ENCODE measurements around the gene TRA2A.

TRA2A gene

DNA sequence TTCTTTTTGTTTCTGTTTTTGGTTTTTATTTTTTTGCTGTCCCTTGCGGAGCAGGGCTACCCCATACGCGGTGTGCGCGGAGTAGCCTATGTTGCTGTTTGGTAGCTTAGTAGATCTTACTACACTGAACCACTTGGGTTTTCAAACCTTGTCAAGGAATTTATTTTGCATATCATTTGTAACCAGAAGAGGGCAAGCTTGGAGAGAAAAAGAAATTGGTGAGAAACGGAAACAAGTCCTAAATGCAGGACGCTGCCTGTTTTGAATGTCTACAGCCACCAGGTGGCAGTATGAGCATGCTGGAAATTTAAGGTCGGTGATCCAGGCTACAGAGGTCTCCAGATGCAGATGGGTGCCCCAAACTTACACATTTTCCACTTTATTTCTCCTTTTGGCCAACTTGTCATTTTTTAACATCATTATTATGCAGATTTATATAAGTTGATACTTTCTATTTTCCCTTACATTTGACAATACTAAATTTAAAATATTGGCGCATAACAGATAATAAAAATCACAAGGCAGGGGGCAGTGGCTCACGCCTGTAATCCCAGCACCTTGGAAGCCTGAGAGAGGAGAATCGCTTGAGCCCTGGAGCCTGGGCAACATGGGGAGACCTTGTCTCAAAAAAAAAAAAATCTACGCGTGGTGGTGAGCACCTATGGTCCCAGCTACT lies 15.3 kb upstream of the TRA2A start:
- no peak overlapping the region for H4K12ac ChIP-seq (ENCODE audit: low read depth, low read length)
- no CpG with 5 or more reads among the region's 13 CpGs for WGBS (ENCODE audit: extremely low coverage, insufficient coverage, insufficient read length)
- no peak overlapping the region for H2BK12ac ChIP-seq (ENCODE audit: low read length)
- no peak overlapping the region for H3K4ac ChIP-seq (ENCODE audit: low read depth, low read length)
- no peak overlapping the region for H3K4me3 ChIP-seq (ENCODE audit: low read depth, low read length)
- H3K79me1 ChIP-seq (ENCODE audit: low read length), result no peaks in the 10 kb centered on the region
- H3K79me2 ChIP-seq (ENCODE audit: control insufficient read depth, insufficient read depth, low read length, poor library complexity), result no peaks in the 10 kb centered on the region
- H3K4me1 ChIP-seq (ENCODE audit: control insufficient read depth in 1 of 2, insufficient read depth in 2 of 2, low read length in 2 of 2), result no peaks in the 10 kb centered on the region
- no peaks in the 10 kb centered on the region for H3K27me3 ChIP-seq (ENCODE audit: insufficient read depth, low read length)
- H3K18ac ChIP-seq (ENCODE audit: low read length), result no peak overlapping the region
- H3K14ac ChIP-seq (ENCODE audit: low read length), result no peak overlapping the region
- no peak overlapping the region for H2AK5ac ChIP-seq (ENCODE audit: low read length)
- no peak overlapping the region for H3K23ac ChIP-seq (ENCODE audit: low read length)
- no peak overlapping the region for H3K4me2 ChIP-seq (ENCODE audit: low read length)
- no peaks in the 10 kb centered on the region for H3K9me3 ChIP-seq (ENCODE audit: insufficient read depth, low read depth, low read length)
- H4K8ac ChIP-seq (ENCODE audit: low read depth, low read length), result no peak overlapping the region
- H3K9ac ChIP-seq (ENCODE audit: low read length), result no peak overlapping the region
- H2AFZ ChIP-seq (ENCODE audit: insufficient read depth, low read length, poor library complexity), result no peak overlapping the region
- no peak overlapping the region for H3K27ac ChIP-seq (ENCODE audit: low read depth, low read length)
- H2BK120ac ChIP-seq (ENCODE audit: insufficient read depth, low read length, poor library complexity), result no peak overlapping the region
- peak; percentile 81 to 96 for DNase-seq
- H4K91ac ChIP-seq (ENCODE audit: low read depth, low read length), result no peak overlapping the region
- H3K36me3 ChIP-seq (ENCODE audit: control insufficient read depth in 1 of 2, insufficient read depth in 2 of 2, low read length in 2 of 2), result no peaks in the 10 kb centered on the region
- no peak overlapping the region for H2BK5ac ChIP-seq (ENCODE audit: low read depth, low read length, poor library complexity)

DNA sequence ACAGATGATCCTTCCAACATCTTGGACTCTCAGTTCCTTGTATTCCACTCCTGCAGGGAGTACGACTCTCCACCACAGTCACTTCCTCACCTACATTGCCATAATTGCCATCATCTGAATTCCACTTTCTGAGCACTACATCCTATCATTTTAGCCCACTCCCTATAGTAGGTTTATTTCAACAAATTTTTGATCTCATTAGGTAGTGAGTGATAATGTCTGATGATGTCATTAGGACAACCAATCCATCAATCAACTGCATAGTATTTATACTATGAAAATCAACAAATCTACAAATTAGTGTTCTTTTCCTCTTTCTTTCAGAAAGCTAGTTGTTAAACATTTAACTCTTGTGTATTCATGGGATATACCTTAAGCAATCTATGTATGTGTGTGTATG lies 13.7 kb upstream of the TRA2A start:
- H3K23ac ChIP-seq (ENCODE audit: low read length), result no peak overlapping the region
- H4K91ac ChIP-seq (ENCODE audit: low read depth, low read length), result no peak overlapping the region
- no peak for DNase-seq
- no peaks in the 10 kb centered on the region for H3K36me3 ChIP-seq (ENCODE audit: control insufficient read depth in 1 of 2, insufficient read depth in 2 of 2, low read length in 2 of 2)
- H4K12ac ChIP-seq (ENCODE audit: low read depth, low read length), result no peak overlapping the region
- no peak overlapping the region for H3K9ac ChIP-seq (ENCODE audit: low read length)
- no peaks in the 10 kb centered on the region for H3K4me1 ChIP-seq (ENCODE audit: control insufficient read depth in 1 of 2, insufficient read depth in 2 of 2, low read length in 2 of 2)
- H3K4me2 ChIP-seq (ENCODE audit: low read length), result no peak overlapping the region
- no peak overlapping the region for H2AFZ ChIP-seq (ENCODE audit: insufficient read depth, low read length, poor library complexity)
- H2BK5ac ChIP-seq (ENCODE audit: low read depth, low read length, poor library complexity), result no peak overlapping the region
- no peaks in the 10 kb centered on the region for H3K9me3 ChIP-seq (ENCODE audit: insufficient read depth, low read depth, low read length)
- no peaks in the 10 kb centered on the region for H3K79me1 ChIP-seq (ENCODE audit: low read length)
- H3K79me2 ChIP-seq (ENCODE audit: control insufficient read depth, insufficient read depth, low read length, poor library complexity), result no peaks in the 10 kb centered on the region
- H3K4me3 ChIP-seq (ENCODE audit: low read depth, low read length), result no peak overlapping the region
- no peak overlapping the region for H3K4ac ChIP-seq (ENCODE audit: low read depth, low read length)
- no CpG with 5 or more reads among the region's 1 CpG for WGBS (ENCODE audit: extremely low coverage, insufficient coverage, insufficient read length)
- H2BK12ac ChIP-seq (ENCODE audit: low read length), result no peak overlapping the region
- no peak overlapping the region for H3K14ac ChIP-seq (ENCODE audit: low read length)
- no peak overlapping the region for H2AK5ac ChIP-seq (ENCODE audit: low read length)
- no peak overlapping the region for H3K18ac ChIP-seq (ENCODE audit: low read length)
- H4K8ac ChIP-seq (ENCODE audit: low read depth, low read length), result no peak overlapping the region
- H3K27me3 ChIP-seq (ENCODE audit: insufficient read depth, low read length), result no peaks in the 10 kb centered on the region
- no peak overlapping the region for H3K27ac ChIP-seq (ENCODE audit: low read depth, low read length)
- no peak overlapping the region for H2BK120ac ChIP-seq (ENCODE audit: insufficient read depth, low read length, poor library complexity)

DNA sequence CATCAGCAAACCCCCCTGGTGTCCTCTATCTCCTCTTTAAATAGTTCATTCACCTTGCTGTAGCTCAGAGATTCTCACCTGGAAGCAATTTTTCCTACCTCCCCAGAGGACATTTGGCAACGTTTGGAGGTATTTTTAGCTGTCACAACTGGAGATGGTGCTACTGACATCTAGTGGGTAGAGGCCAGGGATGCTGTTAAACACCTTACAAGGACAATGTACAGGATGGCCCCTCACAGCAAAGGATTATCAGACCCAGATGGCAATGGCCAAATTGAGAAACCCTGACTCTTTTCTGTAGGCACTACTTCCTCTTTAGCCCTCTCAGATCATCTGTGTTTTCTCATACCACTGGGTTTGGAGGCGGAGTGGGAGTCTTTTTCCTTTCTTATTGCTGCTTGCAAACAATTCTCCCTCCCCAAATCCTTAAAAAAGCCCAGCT lies 13.2 kb upstream of the TRA2A start:
- no peak overlapping the region for H4K91ac ChIP-seq (ENCODE audit: low read depth, low read length)
- no peak overlapping the region for H3K4me3 ChIP-seq (ENCODE audit: low read depth, low read length)
- H3K14ac ChIP-seq (ENCODE audit: low read length), result no peak overlapping the region
- H2BK12ac ChIP-seq (ENCODE audit: low read length), result no peak overlapping the region
- H2BK120ac ChIP-seq (ENCODE audit: insufficient read depth, low read length, poor library complexity), result no peak overlapping the region
- H3K4ac ChIP-seq (ENCODE audit: low read depth, low read length), result no peak overlapping the region
- DNase-seq, result peak; percentile 20 to 75
- H3K18ac ChIP-seq (ENCODE audit: low read length), result no peak overlapping the region
- no peak overlapping the region for H3K27ac ChIP-seq (ENCODE audit: low read depth, low read length)
- no peaks in the 10 kb centered on the region for H3K79me1 ChIP-seq (ENCODE audit: low read length)
- no peaks in the 10 kb centered on the region for H3K36me3 ChIP-seq (ENCODE audit: control insufficient read depth in 1 of 2, insufficient read depth in 2 of 2, low read length in 2 of 2)
- no peak overlapping the region for H3K9ac ChIP-seq (ENCODE audit: low read length)
- no peak overlapping the region for H3K23ac ChIP-seq (ENCODE audit: low read length)
- H3K4me1 ChIP-seq (ENCODE audit: control insufficient read depth in 1 of 2, insufficient read depth in 2 of 2, low read length in 2 of 2), result no peaks in the 10 kb centered on the region
- no peak overlapping the region for H3K4me2 ChIP-seq (ENCODE audit: low read length)
- WGBS (ENCODE audit: extremely low coverage, insufficient coverage, insufficient read length), result no CpG with 5 or more reads among the region's 2 CpGs
- H2AFZ ChIP-seq (ENCODE audit: insufficient read depth, low read length, poor library complexity), result no peak overlapping the region
- no peak overlapping the region for H2BK5ac ChIP-seq (ENCODE audit: low read depth, low read length, poor library complexity)
- no peak overlapping the region for H2AK5ac ChIP-seq (ENCODE audit: low read length)
- H4K12ac ChIP-seq (ENCODE audit: low read depth, low read length), result no peak overlapping the region
- H4K8ac ChIP-seq (ENCODE audit: low read depth, low read length), result no peak overlapping the region
- no peaks in the 10 kb centered on the region for H3K27me3 ChIP-seq (ENCODE audit: insufficient read depth, low read length)
- no peaks in the 10 kb centered on the region for H3K79me2 ChIP-seq (ENCODE audit: control insufficient read depth, insufficient read depth, low read length, poor library complexity)
- no peaks in the 10 kb centered on the region for H3K9me3 ChIP-seq (ENCODE audit: insufficient read depth, low read depth, low read length)

- H3K9me3 ChIP-seq (ENCODE audit: insufficient read depth, low read depth, low read length), result no peaks in the 10 kb centered on the region
- H3K79me2 ChIP-seq (ENCODE audit: control insufficient read depth, insufficient read depth, low read length, poor library complexity), result no peaks in the 10 kb centered on the region
- no peak overlapping the region for H3K27ac ChIP-seq (ENCODE audit: low read depth, low read length)
- no peak for DNase-seq
- H4K12ac ChIP-seq (ENCODE audit: low read depth, low read length), result no peak overlapping the region
- H3K79me1 ChIP-seq (ENCODE audit: low read length), result no peaks in the 10 kb centered on the region
- H3K36me3 ChIP-seq (ENCODE audit: control insufficient read depth in 1 of 2, insufficient read depth in 2 of 2, low read length in 2 of 2), result no peaks in the 10 kb centered on the region
- no peak overlapping the region for H4K91ac ChIP-seq (ENCODE audit: low read depth, low read length)
- no CpG with 5 or more reads among the region's 3 CpGs for WGBS (ENCODE audit: extremely low coverage, insufficient coverage, insufficient read length)
- H2BK12ac ChIP-seq (ENCODE audit: low read length), result no peak overlapping the region
- no peak overlapping the region for H2BK120ac ChIP-seq (ENCODE audit: insufficient read depth, low read length, poor library complexity)
- no peak overlapping the region for H2BK5ac ChIP-seq (ENCODE audit: low read depth, low read length, poor library complexity)
- H3K4me1 ChIP-seq (ENCODE audit: control insufficient read depth in 1 of 2, insufficient read depth in 2 of 2, low read length in 2 of 2), result no peaks in the 10 kb centered on the region
- no peaks in the 10 kb centered on the region for H3K27me3 ChIP-seq (ENCODE audit: insufficient read depth, low read length)
- H3K9ac ChIP-seq (ENCODE audit: low read length), result no peak overlapping the region
- no peak overlapping the region for H2AFZ ChIP-seq (ENCODE audit: insufficient read depth, low read length, poor library complexity)
- H3K14ac ChIP-seq (ENCODE audit: low read length), result no peak overlapping the region
- no peak overlapping the region for H2AK5ac ChIP-seq (ENCODE audit: low read length)
- H3K4ac ChIP-seq (ENCODE audit: low read depth, low read length), result no peak overlapping the region
- H3K23ac ChIP-seq (ENCODE audit: low read length), result no peak overlapping the region
- H4K8ac ChIP-seq (ENCODE audit: low read depth, low read length), result no peak overlapping the region
- H3K18ac ChIP-seq (ENCODE audit: low read length), result no peak overlapping the region
- no peak overlapping the region for H3K4me2 ChIP-seq (ENCODE audit: low read length)
- no peak overlapping the region for H3K4me3 ChIP-seq (ENCODE audit: low read depth, low read length)
These were observed 11.0 kb upstream of the TRA2A start for GRCh38 chr7:23542752-23543151.
